SHP77 (cell line): ENCODE data around the gene TACC2.
A peak's percentile ranks its signal among the peaks of the same experiment; 100 is the strongest.

ENCODE experiments used
- DNase-seq, 2 experiments: peaks; one replicate each; lab custom pipeline; 2025; lab: John Stamatoyannopoulos, UW

TACC2 gene

GRCh38 chr10:122030200-122030552 is 41.2 kb downstream of the TACC2 start:
- no peak for DNase-seq

GRCh38 chr10:122033224-122033926 is 44.4 kb downstream of the TACC2 start:
- no peak for DNase-seq

GRCh38 chr10:122034149-122034756 is 45.3 kb downstream of the TACC2 start:
- no peak for DNase-seq

DNA sequence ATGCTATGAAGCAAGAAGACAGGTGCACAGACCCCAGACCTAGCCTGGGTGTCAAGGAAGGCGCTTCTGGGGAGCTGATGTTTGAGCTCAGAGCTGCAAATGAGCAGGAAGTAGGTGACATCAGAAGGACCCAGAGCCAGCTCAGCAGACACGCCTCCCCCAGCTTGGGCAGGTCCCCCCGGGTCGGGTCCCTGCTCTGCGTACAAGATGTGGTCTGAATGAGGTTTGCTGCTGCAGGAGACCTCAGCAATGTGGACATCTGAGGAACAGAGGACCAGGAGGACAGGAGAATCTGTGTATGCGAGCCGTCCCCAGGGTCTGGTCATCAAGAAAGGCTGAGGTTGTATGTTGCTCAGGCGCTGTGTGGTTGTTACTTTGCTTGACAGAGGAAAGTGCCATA is 51.8 kb downstream of the TACC2 start:
- no peak for DNase-seq

- DNase-seq = no peak
Measured at GRCh38 chr10:122042836-122043235, 53.9 kb downstream of the TACC2 start.

- peak; percentile 38 to 50 for DNase-seq
Measured at GRCh38 chr10:122044045-122044661, 55.2 kb downstream of the TACC2 start.

- no peak for DNase-seq
Measured at GRCh38 chr10:122044713-122045112, 55.8 kb downstream of the TACC2 start.

DNA sequence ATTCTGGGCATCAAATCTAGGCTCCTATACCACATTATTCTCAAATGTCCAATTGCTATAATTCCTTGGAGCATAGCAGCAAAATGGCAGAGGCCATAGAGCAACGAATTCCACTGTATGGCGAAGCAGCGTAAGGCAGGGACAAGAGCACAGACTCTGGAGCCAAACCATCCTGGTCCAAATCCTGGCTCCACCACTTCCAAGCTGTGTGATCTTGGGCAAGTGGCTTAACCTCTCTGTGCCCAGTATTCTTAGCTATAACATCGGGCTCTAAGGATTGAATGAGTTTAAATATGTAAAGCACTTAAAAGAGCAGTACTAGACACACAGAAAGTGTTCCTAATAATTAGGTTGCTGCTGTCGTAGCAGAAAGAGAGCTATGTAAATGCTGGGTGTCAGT is 56.2 kb downstream of the TACC2 start:
- no peak for DNase-seq

DNA sequence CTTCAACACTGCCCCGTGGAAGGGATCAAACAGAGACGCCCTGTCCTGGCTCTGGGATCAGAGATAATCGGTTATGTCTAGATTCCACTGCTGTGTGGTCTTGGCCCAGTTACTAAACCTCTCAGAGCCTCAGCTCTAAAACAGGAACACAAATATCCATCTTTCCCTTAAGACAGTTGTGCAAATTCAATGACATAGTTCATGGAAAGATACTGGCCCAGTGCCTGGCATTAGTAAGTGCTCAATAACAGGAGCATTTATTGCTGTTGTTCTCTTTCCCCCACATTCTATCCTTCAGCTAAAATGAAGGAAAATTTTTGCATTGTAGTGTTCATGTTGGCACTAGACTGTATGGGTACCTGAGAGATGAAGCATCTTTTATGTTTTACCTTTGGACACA is 58.6 kb downstream of the TACC2 start:
- no peak for DNase-seq

- DNase-seq = no peak
Measured at GRCh38 chr10:122049076-122049475, 60.1 kb downstream of the TACC2 start.

- DNase-seq = no peak
Measured at GRCh38 chr10:122050311-122050710, 61.3 kb downstream of the TACC2 start.

DNA sequence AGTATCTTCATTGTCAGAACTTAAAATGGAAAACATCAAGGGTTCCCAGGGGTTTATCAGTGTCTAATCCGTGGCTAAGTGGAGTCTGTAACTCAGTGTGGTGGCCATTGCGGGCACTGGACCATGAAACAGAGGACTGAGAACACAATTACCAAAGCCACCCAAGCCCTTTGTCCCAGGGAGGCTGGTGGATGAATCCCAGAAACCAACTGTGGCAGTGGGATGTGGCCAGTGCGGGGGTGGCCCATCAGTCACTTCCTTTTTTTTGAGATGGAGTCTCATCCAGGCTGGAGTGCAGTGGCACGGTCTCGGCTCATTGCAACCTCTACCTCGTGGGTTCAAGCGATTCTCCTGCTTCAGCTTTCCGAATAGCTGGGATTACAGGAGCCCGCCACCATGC is 61.8 kb downstream of the TACC2 start:
- no peak for DNase-seq

DNA sequence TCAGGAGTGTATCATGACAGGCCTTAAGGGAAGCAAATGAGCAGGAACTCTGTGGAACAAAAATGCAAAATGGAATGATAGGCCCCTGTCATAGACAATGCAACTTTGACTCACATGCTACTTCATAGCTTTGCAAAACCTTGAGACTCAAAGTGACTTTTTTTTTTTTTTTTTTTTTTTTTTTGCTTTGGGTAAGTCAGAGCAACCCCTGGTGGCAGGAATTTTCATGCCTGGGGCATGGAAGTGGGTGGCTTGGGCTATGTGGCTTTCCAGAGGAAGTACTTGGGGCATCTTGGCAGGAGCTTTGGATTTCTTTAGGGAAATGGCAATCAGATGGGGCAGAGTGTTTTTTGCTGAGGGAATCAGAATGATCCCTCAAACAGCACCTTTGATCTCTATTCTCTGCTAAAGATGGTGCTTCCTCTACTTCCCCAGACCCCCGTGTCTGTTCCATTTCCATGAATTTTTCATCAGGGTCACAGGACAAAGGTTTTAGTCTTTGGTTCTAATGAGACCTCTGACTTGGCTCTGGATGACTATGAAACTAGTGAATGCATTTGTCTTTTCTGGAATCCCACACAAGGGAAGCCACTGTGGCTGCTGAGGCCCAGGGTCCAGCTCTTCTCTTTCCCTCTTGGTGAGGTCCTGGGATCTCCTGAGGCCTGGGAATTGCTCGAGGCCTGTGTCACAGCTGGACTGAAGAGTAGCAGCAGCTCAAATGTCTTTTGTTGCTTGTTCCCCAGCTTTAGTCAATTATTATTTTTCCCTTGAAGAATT is 62.8 kb downstream of the TACC2 start:
- peak; percentile 7 to 21 for DNase-seq

DNA sequence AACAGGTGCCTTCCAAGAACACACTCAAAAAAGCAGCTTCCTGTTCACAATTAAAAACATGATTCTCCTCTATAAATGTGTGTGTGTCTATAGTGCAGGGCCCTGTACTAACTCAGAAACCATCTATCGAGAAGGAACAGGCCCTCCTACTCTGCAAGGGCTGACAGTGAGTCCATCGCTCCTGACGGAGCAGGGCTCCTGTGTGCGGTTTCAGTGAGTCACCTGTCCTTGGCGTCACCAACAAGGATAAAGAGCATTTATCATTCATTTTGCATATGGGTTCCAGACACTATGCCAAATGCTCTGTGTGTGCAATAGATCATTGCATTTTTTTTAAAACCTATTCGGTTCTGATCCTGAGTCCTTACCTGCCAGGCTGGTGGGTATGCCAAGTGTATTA is 63.7 kb downstream of the TACC2 start:
- no peak for DNase-seq

DNA sequence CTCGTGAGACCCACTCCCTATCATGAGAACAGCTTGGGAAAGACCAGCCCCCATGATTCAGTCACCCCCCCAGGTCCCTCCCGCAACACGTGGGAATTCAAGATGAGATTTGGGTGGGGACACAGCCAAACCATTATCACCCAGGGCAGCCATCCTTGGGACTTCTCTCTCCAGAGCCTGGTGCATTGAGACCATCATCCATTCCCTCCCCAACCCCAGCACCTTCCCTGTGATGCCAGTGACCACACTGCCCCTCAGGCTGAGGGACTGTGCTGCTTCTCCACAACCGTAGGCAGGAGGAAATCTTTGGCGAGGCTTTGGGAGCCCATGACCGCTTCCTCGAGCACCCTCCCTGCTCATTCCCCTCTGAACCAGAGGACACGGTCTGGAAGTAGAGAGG is 64.4 kb downstream of the TACC2 start:
- no peak for DNase-seq

DNA sequence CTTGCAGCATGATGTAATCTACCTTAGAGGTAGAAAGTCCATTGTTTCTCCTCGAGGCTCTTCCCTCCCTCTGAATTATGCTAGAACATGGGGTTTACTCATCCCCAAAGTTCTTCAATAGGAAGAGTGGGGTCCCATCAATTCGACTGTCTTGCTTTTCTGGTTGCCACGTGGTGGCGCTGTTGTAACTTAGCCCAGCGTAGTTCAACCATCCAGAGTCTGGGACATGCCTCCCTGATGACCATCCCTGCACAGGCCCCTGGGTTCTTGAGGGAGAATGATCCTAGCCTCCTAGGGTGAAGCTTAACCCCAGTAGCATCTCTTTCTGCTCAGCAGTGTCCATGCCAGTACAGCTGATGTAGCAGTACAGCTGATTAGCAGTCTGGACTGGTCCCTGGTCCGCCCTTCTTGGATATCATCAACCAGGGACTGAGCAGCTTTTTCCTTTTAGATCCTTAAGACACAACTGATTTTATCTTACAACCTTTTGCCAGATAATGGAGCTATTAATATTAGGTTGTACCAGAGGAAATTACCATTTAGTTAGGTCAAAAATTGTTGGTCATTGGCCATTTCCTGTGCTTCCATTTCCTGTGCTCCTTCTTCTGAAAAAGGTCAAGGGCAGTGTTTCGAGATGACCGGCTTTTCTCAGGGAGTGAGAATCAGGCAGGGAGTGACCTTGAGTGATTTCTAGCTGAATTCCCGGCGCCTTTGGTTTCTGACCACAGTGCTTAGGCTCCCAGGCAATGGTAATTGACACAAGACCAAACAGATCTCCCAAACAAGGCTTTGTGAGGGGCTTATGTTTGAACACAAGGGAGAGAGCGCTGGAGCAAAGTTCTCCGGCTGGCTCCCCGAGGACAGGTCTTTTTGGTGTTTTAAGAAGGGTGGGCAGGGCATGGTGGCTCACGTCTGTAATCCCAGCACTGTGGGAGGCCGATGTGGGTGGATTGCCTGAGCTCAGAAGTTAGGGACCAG is 65.4 kb downstream of the TACC2 start:
- peak; percentile 39 to 67 for DNase-seq

DNA sequence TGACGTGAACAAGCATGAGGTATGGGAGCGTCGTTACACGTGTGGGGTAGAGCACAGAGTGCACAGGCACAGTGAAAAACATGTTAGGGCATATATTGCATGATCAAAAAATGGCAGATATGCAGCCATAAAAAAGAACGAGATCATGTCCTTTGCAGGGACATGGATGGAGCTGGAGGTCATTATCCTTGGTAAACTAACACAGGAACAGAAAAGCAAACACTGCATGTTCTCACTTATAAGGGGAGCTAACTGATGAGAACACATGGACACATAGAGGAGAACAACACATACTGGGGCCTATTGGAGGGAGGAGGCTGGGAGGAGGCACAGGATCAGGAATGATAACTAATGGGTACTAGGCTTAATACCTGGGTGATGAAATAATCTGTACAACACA is 66.3 kb downstream of the TACC2 start:
- DNase-seq = no peak

DNA sequence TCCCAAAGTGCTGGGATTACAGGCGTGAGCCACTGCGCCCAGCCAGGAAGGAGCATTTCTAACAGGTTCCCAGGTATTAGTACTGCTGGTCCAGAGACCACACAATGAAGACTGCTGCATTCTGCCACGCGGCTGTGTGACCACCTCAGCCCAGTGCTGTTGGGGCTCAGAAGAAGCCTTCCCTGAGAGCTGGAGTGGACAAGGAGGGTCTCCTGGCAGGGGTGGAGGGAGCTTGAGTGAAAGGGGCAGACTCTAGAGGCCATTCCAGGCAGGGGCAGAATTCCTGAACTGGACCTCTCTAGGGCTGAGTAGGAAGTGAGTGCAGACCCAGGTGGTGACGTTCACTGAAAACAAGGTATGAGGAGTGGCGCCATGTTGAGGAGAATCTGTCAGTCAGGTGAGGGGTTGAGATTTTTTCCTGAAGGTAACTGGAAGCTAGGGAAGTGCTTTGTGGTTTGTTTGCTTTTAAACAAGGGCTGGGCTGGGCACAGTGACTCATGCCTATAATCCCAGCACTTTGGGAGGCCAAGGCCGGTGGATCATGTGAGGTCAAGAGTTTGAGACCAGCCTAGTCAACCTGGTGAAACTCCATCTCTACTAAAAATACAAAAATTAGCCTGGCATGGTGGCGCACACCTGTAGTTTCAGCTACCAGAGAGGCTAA is 67.6 kb downstream of the TACC2 start:
- DNase-seq = no peak

- DNase-seq = no peak
Measured at GRCh38 chr10:122057841-122058413, 69.0 kb downstream of the TACC2 start.

DNA sequence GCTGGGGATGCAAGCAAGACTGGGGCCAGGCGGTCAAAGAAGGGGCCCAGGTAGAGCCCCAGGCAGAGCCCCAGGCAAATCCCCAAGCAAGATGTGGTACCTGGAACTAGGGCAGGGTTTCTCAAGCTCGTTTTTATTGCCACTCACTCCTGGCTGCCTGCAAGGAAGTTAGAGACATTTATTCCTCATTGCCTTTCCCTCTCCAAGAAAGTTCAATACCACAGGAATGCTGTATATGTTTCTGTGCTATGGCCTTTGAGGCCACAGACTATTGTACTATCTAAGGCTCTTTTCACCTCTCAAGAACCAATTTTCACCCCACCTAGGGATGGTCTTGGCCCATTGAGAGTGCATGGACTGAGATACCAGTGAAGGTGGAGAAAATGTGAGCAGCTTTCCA is 71.3 kb downstream of the TACC2 start:
- DNase-seq = no peak
